C4-2B (cell line): Measurements from ENCODE around the gene GNGT2.

Experiments used
- ZFX ChIP-seq: fragments of 450-650 bp; IDR thresholded peaks from 2 replicates; pipeline ENCODE4 v1.6.1; 2017
- TF ChIP-seq, protein P1 (sequence below): fragments of 450-650 bp; conservative IDR thresholded peaks from 2 replicates; pipeline ENCODE4 v1.5.1; 2017; ENCODE audit warnings: mild to moderate bottlenecking

DNA sequence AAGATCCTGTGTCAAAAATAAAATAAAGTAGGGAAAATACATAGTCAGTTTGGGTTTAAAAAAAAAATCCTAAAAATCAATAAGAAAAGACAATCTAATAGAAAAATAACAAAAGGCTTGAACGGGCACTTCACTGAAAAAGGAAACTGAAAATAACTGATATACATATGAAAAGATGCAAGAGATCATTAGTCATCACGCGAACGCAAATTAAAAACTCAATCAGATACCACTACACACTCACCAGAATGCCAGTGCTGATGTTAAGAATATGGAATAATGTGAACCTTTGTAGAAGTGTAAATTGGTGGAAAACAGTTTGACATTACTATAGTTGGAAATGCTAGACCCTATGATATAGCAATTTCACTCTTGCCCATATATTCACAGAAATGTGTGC is 14.6 kb downstream of the GNGT2 start:
- TF ChIP-seq, protein P1, sequence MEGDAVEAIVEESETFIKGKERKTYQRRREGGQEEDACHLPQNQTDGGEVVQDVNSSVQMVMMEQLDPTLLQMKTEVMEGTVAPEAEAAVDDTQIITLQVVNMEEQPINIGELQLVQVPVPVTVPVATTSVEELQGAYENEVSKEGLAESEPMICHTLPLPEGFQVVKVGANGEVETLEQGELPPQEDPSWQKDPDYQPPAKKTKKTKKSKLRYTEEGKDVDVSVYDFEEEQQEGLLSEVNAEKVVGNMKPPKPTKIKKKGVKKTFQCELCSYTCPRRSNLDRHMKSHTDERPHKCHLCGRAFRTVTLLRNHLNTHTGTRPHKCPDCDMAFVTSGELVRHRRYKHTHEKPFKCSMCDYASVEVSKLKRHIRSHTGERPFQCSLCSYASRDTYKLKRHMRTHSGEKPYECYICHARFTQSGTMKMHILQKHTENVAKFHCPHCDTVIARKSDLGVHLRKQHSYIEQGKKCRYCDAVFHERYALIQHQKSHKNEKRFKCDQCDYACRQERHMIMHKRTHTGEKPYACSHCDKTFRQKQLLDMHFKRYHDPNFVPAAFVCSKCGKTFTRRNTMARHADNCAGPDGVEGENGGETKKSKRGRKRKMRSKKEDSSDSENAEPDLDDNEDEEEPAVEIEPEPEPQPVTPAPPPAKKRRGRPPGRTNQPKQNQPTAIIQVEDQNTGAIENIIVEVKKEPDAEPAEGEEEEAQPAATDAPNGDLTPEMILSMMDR: no peak
- TF ChIP-seq ZFX: no peak
